IMR-90 (cell line): ENCODE measurements around the gene DPYSL3. TPM values are rescaled to one million over a fixed set of nuclear protein-coding genes. Genes with fewer than 3 reads are reported as not detected.

Source experiments
- ATAC-seq: fragments of 200-7000 bp; cut with Tn5 transposase; 2 replicates; pipeline ENCODE4 v1.9.1; 2020; ENCODE audit warnings: low read depth, mild to moderate bottlenecking, moderate library complexity
- BruUV-seq: library from RNA; stranded (reverse); fragments of 400-500 nt; replicated peaks from 2 replicates; lab custom pipeline; 2021; lab: Mats Ljungman, UMichigan
- CTCF ChIA-PET: fragments of 300-600 bp; formaldehyde crosslinking; extraction: SDS; loops from one replicate; lab custom pipeline; 2021; ENCODE audit warnings: antibody characterized with exemption; lab: Yijun Ruan, JAX
- POLR2A ChIA-PET: fragments of 300-600 bp; sonication (Branson Sonifier 250); formaldehyde crosslinking; loops from one replicate; lab custom pipeline; 2022; ENCODE audit warnings: antibody characterized with exemption; ENCODE audit not compliant: unreplicated experiment; lab: Charles Lee
- DNase-seq: peaks from one replicate; pipeline ENCODE4 v3.0.0; 2013
- H2AFZ ChIP-seq: replicated peaks from 2 replicates; pipeline ENCODE3; 2013; ENCODE audit warnings: low read length, mild to moderate bottlenecking; ENCODE audit not compliant: poor library complexity
- H2AK5ac ChIP-seq: 2 replicates; pipeline ENCODE4 v1.6.1; 2013; ENCODE audit warnings: low read depth, low read length, inconsistent platforms
- H2AK9ac ChIP-seq: replicated peaks from 2 replicates; pipeline ENCODE3; 2013; ENCODE audit warnings: mild to moderate bottlenecking, low read depth, low read length, moderate library complexity; ENCODE audit not compliant: poor library complexity
- H2BK120ac ChIP-seq: 2 replicates; pipeline ENCODE4 v1.6.1; 2013; ENCODE audit warnings: low read depth, low read length, inconsistent platforms
- H2BK15ac ChIP-seq: 3 replicates; pipeline ENCODE4 v1.6.1; 2013; ENCODE audit warnings: low read depth, low read length, inconsistent platforms
- H2BK20ac ChIP-seq: 2 replicates; pipeline ENCODE4 v1.6.1; 2013; ENCODE audit warnings: low read depth, mild to moderate bottlenecking, inconsistent platforms, low read length, moderate library complexity
- H2BK5ac ChIP-seq: 2 replicates; pipeline ENCODE4 v1.6.1; 2013; ENCODE audit warnings: mild to moderate bottlenecking, low read depth, low read length, inconsistent platforms; ENCODE audit not compliant: poor library complexity, severe bottlenecking
- H3K14ac ChIP-seq: replicated peaks from 2 replicates; pipeline ENCODE4 v1.6.1; 2013; ENCODE audit warnings: low read depth, low read length, inconsistent platforms
- H3K18ac ChIP-seq: 2 replicates; pipeline ENCODE4 v1.6.1; 2013; ENCODE audit warnings: low read depth, low read length, control low read depth
- H3K23ac ChIP-seq: 2 replicates; pipeline ENCODE4 v1.6.1; 2013; ENCODE audit warnings: low read depth, low read length, inconsistent platforms
- H3K27ac ChIP-seq: 2 replicates; pipeline ENCODE4 v1.5.1; 2013; ENCODE audit warnings: mild to moderate bottlenecking, control low read depth, low read length; ENCODE audit not compliant: insufficient read depth
- H3K27me3 ChIP-seq: 2 replicates; pipeline ENCODE4 v1.6.1; 2013; ENCODE audit warnings: low read length; ENCODE audit not compliant: control insufficient read depth, insufficient read depth
- H3K36me3 ChIP-seq: 2 replicates; pipeline ENCODE4 v1.6.1; 2013; ENCODE audit warnings: low read length, mixed read lengths; ENCODE audit not compliant: control insufficient read depth, insufficient read depth
- H3K4ac ChIP-seq: 2 replicates; pipeline ENCODE4 v1.6.1; 2013; ENCODE audit warnings: low read depth, low read length, inconsistent platforms
- H3K4me1 ChIP-seq: 2 replicates; pipeline ENCODE4 v1.6.1; 2013; ENCODE audit warnings: low read length, mixed read lengths; ENCODE audit not compliant: control insufficient read depth, insufficient read depth
- H3K4me2 ChIP-seq: 2 replicates; pipeline ENCODE4 v1.6.1; 2013; ENCODE audit warnings: low read depth, mild to moderate bottlenecking, control low read depth, low read length, moderate library complexity
- H3K4me3 ChIP-seq: 2 replicates; pipeline ENCODE4 v1.5.1; 2013; ENCODE audit warnings: low read depth, mild to moderate bottlenecking, control low read depth, low read length, moderate library complexity; ENCODE audit not compliant: insufficient read depth
- H3K56ac ChIP-seq: 2 replicates; pipeline ENCODE4 v1.6.1; 2013; ENCODE audit warnings: low read length, inconsistent platforms; ENCODE audit not compliant: insufficient read depth; ENCODE audit errors: extremely low read depth
- H3K79me1 ChIP-seq, 2 experiments: 2 replicates each; pipeline ENCODE4 v1.6.1; 2013; ENCODE audit warnings: low read length in 2 of 2, inconsistent platforms in 1 of 2, low read depth in 1 of 2
- H3K9ac ChIP-seq: 2 replicates; pipeline ENCODE4 v1.6.1; 2013; ENCODE audit warnings: low read depth, low read length, control low read depth
- H3K9me1 ChIP-seq: 2 replicates; pipeline ENCODE4 v1.6.1; 2013; ENCODE audit warnings: low read length, inconsistent platforms; ENCODE audit not compliant: insufficient read depth
- H3K9me3 ChIP-seq: 2 replicates; pipeline ENCODE4 v1.6.1; 2013; ENCODE audit warnings: low read length; ENCODE audit not compliant: control insufficient read depth, insufficient read depth
- H4K20me1 ChIP-seq: 2 replicates; pipeline ENCODE4 v1.6.1; 2013; ENCODE audit warnings: low read length, inconsistent platforms; ENCODE audit not compliant: insufficient read depth
- H4K5ac ChIP-seq: 2 replicates; pipeline ENCODE4 v1.6.1; 2013; ENCODE audit warnings: mild to moderate bottlenecking, low read depth, low read length, control low read depth
- H4K8ac ChIP-seq, 2 experiments: 2 replicates each; pipeline ENCODE4 v1.6.1; 2013; ENCODE audit warnings: low read depth in 2 of 2, low read length in 2 of 2, control low read depth in 1 of 2, inconsistent platforms in 1 of 2
- H4K91ac ChIP-seq: 2 replicates; pipeline ENCODE4 v1.6.1; 2013; ENCODE audit warnings: low read depth, low read length, inconsistent platforms; ENCODE audit not compliant: insufficient read depth
- BHLHE40 ChIP-seq: fragments of 150-350 bp; IDR thresholded peaks from 2 replicates; pipeline ENCODE4 v1.6.1; 2016; ENCODE audit warnings: mild to moderate bottlenecking, low read depth, low read length
- CEBPB ChIP-seq: IDR thresholded peaks from 2 replicates; pipeline ENCODE4 v1.6.1; 2012; ENCODE audit warnings: low read depth, low read length, improper control_type of control experiment
- CHD1 ChIP-seq: IDR thresholded peaks from 2 replicates; pipeline ENCODE4 v1.6.1; 2012; ENCODE audit warnings: low read depth, low read length, improper control_type of control experiment
- FOS ChIP-seq: fragments of 150-350 bp; IDR thresholded peaks from 2 replicates; pipeline ENCODE4 v1.6.1; 2016; ENCODE audit warnings: low read depth, low read length
- MAFK ChIP-seq: IDR thresholded peaks from 2 replicates; pipeline ENCODE4 v1.6.1; 2012; ENCODE audit warnings: low read depth, low read length, improper control_type of control experiment
- MAZ ChIP-seq: IDR thresholded peaks from 2 replicates; pipeline ENCODE4 v1.6.1; 2012; ENCODE audit warnings: low read depth, mild to moderate bottlenecking, low read length, improper control_type of control experiment, moderate library complexity, borderline replicate concordance
- MXI1 ChIP-seq: IDR thresholded peaks from 2 replicates; pipeline ENCODE4 v1.6.1; 2012; ENCODE audit warnings: low read depth, mild to moderate bottlenecking, low read length, moderate library complexity, borderline replicate concordance
- NFE2L2 ChIP-seq: fragments of 150-350 bp; IDR thresholded peaks from 2 replicates; pipeline ENCODE4 v1.6.1; 2016; ENCODE audit warnings: low read depth, mild to moderate bottlenecking, low read length
- POLR2A ChIP-seq: IDR thresholded peaks from 2 replicates; pipeline ENCODE4 v1.6.1; 2012; ENCODE audit warnings: mild to moderate bottlenecking, low read depth, low read length
- RAD21 ChIP-seq: IDR thresholded peaks from 2 replicates; pipeline ENCODE4 v1.6.1; 2012; ENCODE audit warnings: low read length, improper control_type of control experiment
- RCOR1 ChIP-seq: IDR thresholded peaks from 2 replicates; pipeline ENCODE4 v1.6.1; 2012; ENCODE audit warnings: mild to moderate bottlenecking, low read length, improper control_type of control experiment; ENCODE audit not compliant: insufficient replicate concordance
- RFX5 ChIP-seq: IDR thresholded peaks from 2 replicates; pipeline ENCODE4 v1.8.0; 2012; ENCODE audit warnings: low read depth, mild to moderate bottlenecking, low read length, moderate library complexity
- SMC3 ChIP-seq: fragments of 150-350 bp; IDR thresholded peaks from 2 replicates; pipeline ENCODE4 v1.6.1; 2016; ENCODE audit warnings: low read depth, mild to moderate bottlenecking, antibody characterized with exemption, low read length, moderate library complexity
- WGBS, 2 experiments: methylation state at CpG; one replicate each; pipeline versions ENCODE4 v1.1.5 to v1.1.7; 2013; ENCODE audit warnings: missing lambda C conversion rate in 2 of 2; ENCODE audit not compliant: insufficient read length in 1 of 2; ENCODE audit errors: extremely low coverage in 2 of 2; 5-methylcytosine and 5-hydroxymethylcytosine counted together
- dilution Hi-C: fragments of 300-500 bp; cut with HindIII; formaldehyde crosslinking; loops from one replicate; pipeline ENCODE4 v1.14.3; 2018; ENCODE audit warnings: low sequenced_read_pairs; ENCODE audit not compliant: unreplicated experiment
- in situ Hi-C: fragments of 300-500 bp; cut with MboI; formaldehyde crosslinking; loops from 3 replicates; pipeline ENCODE4 v1.14.3; 2019; ENCODE audit warnings: low sequenced_read_pairs, inconsistent platforms, mixed read lengths
- intact Hi-C: fragments of 100-400 bp; cut with micrococcal nuclease; formaldehyde crosslinking; loops from 2 replicates; pipeline ENCODE4 v1.10.0; 2022
- polyA plus RNA-seq, 3 experiments: library from polyadenylated mRNA; depleted of rRNA; stranded (reverse); fragments of >200 nt; gene quantifications; 2 replicates each; pipeline ENCODE4 v1.2.3, GENCODE V29; 2012; ENCODE audit warnings: low replicate concordance in 1 of 3
- total RNA-seq: library from RNA; depleted of rRNA; stranded (reverse); fragments of >200 nt; gene quantifications from 2 replicates; pipeline ENCODE4 v1.2.3, GENCODE V29; 2012
- TF ChIP-seq, protein P1 (sequence below): conservative IDR thresholded peaks from 2 replicates; pipeline ENCODE4 v1.5.1; 2012; ENCODE audit warnings: mild to moderate bottlenecking, low read depth, low read length, improper control_type of control experiment
- TF ChIP-seq, protein P2 (sequence below): fragments of 150-350 bp; IDR thresholded peaks from 2 replicates; pipeline ENCODE4 v1.6.1; 2016; ENCODE audit warnings: low read depth, mild to moderate bottlenecking, low read length, moderate library complexity, borderline replicate concordance
- TF ChIP-seq, protein P3 (sequence below): fragments of 150-350 bp; IDR thresholded peaks from 2 replicates; pipeline ENCODE4 v1.6.1; 2017; ENCODE audit warnings: mild to moderate bottlenecking, antibody characterized with exemption, low read length, low read depth

DPYSL3 gene
- total and polyA plus RNA-seq, 2 of the 4 experiments (the other 2 are of a cell fraction): 50.2 to 60.9 TPM

DNA sequence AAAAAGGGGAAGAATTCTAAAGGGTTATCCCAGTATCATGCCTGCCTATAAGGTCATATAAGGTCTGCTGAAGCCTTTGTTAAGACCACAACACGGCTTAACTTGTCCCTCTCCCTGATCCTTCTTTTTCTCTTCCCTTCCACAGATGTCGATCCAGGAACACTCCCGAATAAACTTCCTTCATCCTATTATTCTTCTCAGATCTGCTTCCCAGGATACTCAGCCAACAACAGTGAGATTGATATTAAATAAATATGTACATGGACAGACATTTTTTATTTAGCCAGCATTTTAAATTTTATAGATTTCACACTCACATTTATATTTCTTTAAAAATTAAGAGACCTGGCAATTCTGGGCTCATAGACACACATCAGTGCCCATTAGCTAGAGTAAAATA is 44.1 kb downstream of the DPYSL3 start:
- Histone ChIP-seq H3K9me1 (peaks cover 7% of the 10 kb centered on the region; the same call in 1 of the 2 replicates), H2BK120ac (no peak overlapping the region), H3K4me3 (no peak overlapping the region), H4K91ac (no peak overlapping the region), H3K4ac (no peak overlapping the region), H3K18ac (no peak overlapping the region), H3K56ac (no peak overlapping the region), H3K27me3 (no peaks in the 10 kb centered on the region), H3K79me1 (peaks cover 25 to 43% of the 10 kb centered on the region in 2 experiments), H2BK15ac (no peak overlapping the region), H4K8ac (no peak overlapping the region), H3K4me2 (no peak overlapping the region), H2BK5ac (no peak overlapping the region), H3K27ac (no peak overlapping the region), H3K14ac (no peak overlapping the region), H2BK20ac (no peak overlapping the region), H4K20me1 (no peaks in the 10 kb centered on the region), H3K36me3 (no peaks in the 10 kb centered on the region; the same call in 1 of the 2 replicates), H2AFZ (no peak overlapping the region), H3K4me1 (no peaks in the 10 kb centered on the region), H3K9me3 (peaks cover under 1% of the 10 kb centered on the region), H4K5ac (no peak overlapping the region), H2AK9ac (no peak overlapping the region), H3K9ac (no peak overlapping the region), H2AK5ac (no peak overlapping the region), H3K23ac (no peak overlapping the region)
- no peak for ATAC-seq
- no TSS peak for BruUV-seq
- intact Hi-C loops (loop anchor here (2.0 kb wide), 1 partner anchor 93 kb away; no protein-coding TSS in a partner anchor), dilution Hi-C loops (no loop called here), in situ Hi-C loops (no loop called here)
- TF ChIP-seq BHLHE40 (no peak), MAFK (no peak), MXI1 (no peak), RAD21 (no peak), SMC3 (no peak), RFX5 (no peak), CEBPB (no peak), RCOR1 (no peak), CHD1 (no peak), POLR2A (no peak), MAZ (no peak), FOS (no peak), NFE2L2 (no peak)
- TF ChIP-seq, protein P1, sequence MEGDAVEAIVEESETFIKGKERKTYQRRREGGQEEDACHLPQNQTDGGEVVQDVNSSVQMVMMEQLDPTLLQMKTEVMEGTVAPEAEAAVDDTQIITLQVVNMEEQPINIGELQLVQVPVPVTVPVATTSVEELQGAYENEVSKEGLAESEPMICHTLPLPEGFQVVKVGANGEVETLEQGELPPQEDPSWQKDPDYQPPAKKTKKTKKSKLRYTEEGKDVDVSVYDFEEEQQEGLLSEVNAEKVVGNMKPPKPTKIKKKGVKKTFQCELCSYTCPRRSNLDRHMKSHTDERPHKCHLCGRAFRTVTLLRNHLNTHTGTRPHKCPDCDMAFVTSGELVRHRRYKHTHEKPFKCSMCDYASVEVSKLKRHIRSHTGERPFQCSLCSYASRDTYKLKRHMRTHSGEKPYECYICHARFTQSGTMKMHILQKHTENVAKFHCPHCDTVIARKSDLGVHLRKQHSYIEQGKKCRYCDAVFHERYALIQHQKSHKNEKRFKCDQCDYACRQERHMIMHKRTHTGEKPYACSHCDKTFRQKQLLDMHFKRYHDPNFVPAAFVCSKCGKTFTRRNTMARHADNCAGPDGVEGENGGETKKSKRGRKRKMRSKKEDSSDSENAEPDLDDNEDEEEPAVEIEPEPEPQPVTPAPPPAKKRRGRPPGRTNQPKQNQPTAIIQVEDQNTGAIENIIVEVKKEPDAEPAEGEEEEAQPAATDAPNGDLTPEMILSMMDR: no peak
- TF ChIP-seq, protein P2, sequence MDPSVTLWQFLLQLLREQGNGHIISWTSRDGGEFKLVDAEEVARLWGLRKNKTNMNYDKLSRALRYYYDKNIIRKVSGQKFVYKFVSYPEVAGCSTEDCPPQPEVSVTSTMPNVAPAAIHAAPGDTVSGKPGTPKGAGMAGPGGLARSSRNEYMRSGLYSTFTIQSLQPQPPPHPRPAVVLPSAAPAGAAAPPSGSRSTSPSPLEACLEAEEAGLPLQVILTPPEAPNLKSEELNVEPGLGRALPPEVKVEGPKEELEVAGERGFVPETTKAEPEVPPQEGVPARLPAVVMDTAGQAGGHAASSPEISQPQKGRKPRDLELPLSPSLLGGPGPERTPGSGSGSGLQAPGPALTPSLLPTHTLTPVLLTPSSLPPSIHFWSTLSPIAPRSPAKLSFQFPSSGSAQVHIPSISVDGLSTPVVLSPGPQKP: no peak
- TF ChIP-seq, protein P3, sequence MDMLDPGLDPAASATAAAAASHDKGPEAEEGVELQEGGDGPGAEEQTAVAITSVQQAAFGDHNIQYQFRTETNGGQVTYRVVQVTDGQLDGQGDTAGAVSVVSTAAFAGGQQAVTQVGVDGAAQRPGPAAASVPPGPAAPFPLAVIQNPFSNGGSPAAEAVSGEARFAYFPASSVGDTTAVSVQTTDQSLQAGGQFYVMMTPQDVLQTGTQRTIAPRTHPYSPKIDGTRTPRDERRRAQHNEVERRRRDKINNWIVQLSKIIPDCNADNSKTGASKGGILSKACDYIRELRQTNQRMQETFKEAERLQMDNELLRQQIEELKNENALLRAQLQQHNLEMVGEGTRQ: no peak
- no peak for DNase-seq
- POLR2A ChIA-PET: no interaction called here
- CTCF ChIA-PET: interaction anchor here (0.6 to 1.5 kb wide), 4 partner anchors 11 to 92 kb away, joined by 3 to 6 read pairs (median 4); no protein-coding TSS in a partner anchor
- no CpG with 5 or more reads among the region's 3 CpGs for WGBS, 2 experiments
